Endothelial cell of umbilical vein (primary cell): ENCODE data around the gene HIGD1A. TPM values are rescaled to one million over a fixed set of nuclear protein-coding genes. Genes with fewer than 3 reads are reported as not detected.

ENCODE experiments used
- BruUV-seq: library from RNA; stranded (reverse); fragments of 400-500 nt; replicated peaks from 2 replicates; lab custom pipeline; 2021; lab: Mats Ljungman, UMichigan
- CTCF ChIA-PET: fragments of 300-600, 350-600 bp; sonication (Branson Sonifier 250); formaldehyde crosslinking; loops from one replicate; lab custom pipeline; 2021; ENCODE audit warnings: antibody characterized with exemption, inconsistent platforms; lab: Charles Lee
- POLR2A ChIA-PET: fragments of 300-600, 350-600 bp; sonication (Branson Sonifier 250); formaldehyde crosslinking; loops from one replicate; lab custom pipeline; 2021; ENCODE audit warnings: antibody characterized with exemption, inconsistent platforms; lab: Charles Lee
- DNase-seq: peaks from one replicate; pipeline ENCODE4 v3.0.0-alpha.2; 2011; ENCODE audit warnings: low read depth, low spot score
- FAIRE-seq: peaks from 2 replicates; lab custom pipeline; 2011; peaks lifted over from hg19 to GRCh38; lab: Jason Lieb, UNC
- H2AFZ ChIP-seq: 2 replicates; pipeline ENCODE4 v1.6.0; 2012; ENCODE audit warnings: low read depth, low read length, control low read depth, inconsistent platforms
- H3K27ac ChIP-seq: 2 replicates; pipeline ENCODE4 v1.5.1; 2011; ENCODE audit warnings: low read depth, mild to moderate bottlenecking, control low read depth, low read length, moderate library complexity; ENCODE audit not compliant: insufficient read depth
- H3K27me3 ChIP-seq, 2 experiments: 2 replicates each; pipeline versions ENCODE4 v1.6.0 to v1.6.1; 2011; ENCODE audit warnings: low read length in 2 of 2, mixed read lengths in 1 of 2; ENCODE audit not compliant: control insufficient read depth in 2 of 2, insufficient read depth in 2 of 2
- H3K36me3 ChIP-seq, 2 experiments: 2 replicates in 1 of 2; 3 replicates in 1 of 2; pipeline ENCODE4 v1.5.1; 2011; ENCODE audit warnings: low read length in 2 of 2, mild to moderate bottlenecking in 1 of 2, moderate library complexity in 1 of 2; ENCODE audit not compliant: control insufficient read depth in 2 of 2, insufficient read depth in 2 of 2; ENCODE audit errors: extremely low read depth in 1 of 2
- H3K4me1 ChIP-seq: 3 replicates; pipeline ENCODE4 v1.5.1; 2011; ENCODE audit warnings: mild to moderate bottlenecking, low read length; ENCODE audit not compliant: control insufficient read depth, insufficient read depth; ENCODE audit errors: extremely low read depth
- H3K4me2 ChIP-seq: 2 replicates; pipeline ENCODE4 v1.6.1; 2011; ENCODE audit warnings: low read length, control low read depth, mixed read lengths; ENCODE audit not compliant: insufficient read depth
- H3K4me3 ChIP-seq, 3 experiments: fragments of 200-600 bp in 1 of 3; sonication (generic), shearing (Covaris generic) in 1 of 3; replicated peaks in 1 of 3; 2 replicates each; pipeline ENCODE4 v1.5.1; 2011 to 2016; ENCODE audit warnings: control low read depth in 3 of 3, low read length in 3 of 3, mild to moderate bottlenecking in 2 of 3, inconsistent platforms in 1 of 3, low read depth in 1 of 3, moderate library complexity in 1 of 3; ENCODE audit not compliant: insufficient read depth in 1 of 3
- H3K79me2 ChIP-seq: 2 replicates; pipeline ENCODE4 v1.6.0; 2012; ENCODE audit warnings: low read length, inconsistent platforms; ENCODE audit not compliant: control insufficient read depth, insufficient read depth
- H3K9ac ChIP-seq: replicated peaks from 2 replicates; pipeline ENCODE3; 2011; ENCODE audit warnings: low read length, control low read depth; ENCODE audit not compliant: insufficient read depth; ENCODE audit errors: extremely low read depth
- H3K9me1 ChIP-seq: replicated peaks from 3 replicates; pipeline ENCODE4 v1.6.0; 2011; ENCODE audit warnings: mild to moderate bottlenecking, low read length; ENCODE audit not compliant: control insufficient read depth, insufficient read depth; ENCODE audit errors: extremely low read depth
- H3K9me3 ChIP-seq: replicated peaks from 2 replicates; pipeline ENCODE4 v1.5.1; 2012; ENCODE audit warnings: low read length, inconsistent platforms; ENCODE audit not compliant: control insufficient read depth, insufficient read depth
- H4K20me1 ChIP-seq: replicated peaks from 2 replicates; pipeline ENCODE3; 2011; ENCODE audit warnings: mild to moderate bottlenecking, low read length; ENCODE audit not compliant: control insufficient read depth, insufficient read depth; ENCODE audit errors: extremely low read depth
- CTCF ChIP-seq, 2 donors: IDR thresholded peaks; 1 replicate in 1 of 2; 2 replicates in 1 of 2; pipeline ENCODE4 v1.5.1; 2011; ENCODE audit warnings: low read length in 2 of 2, mild to moderate bottlenecking in 2 of 2, moderate library complexity in 2 of 2, control low read depth in 1 of 2, inconsistent platforms in 1 of 2, low read depth in 1 of 2; ENCODE audit not compliant: insufficient read depth in 1 of 2; ENCODE audit errors: extremely low read depth in 1 of 2
- EZH2 ChIP-seq: IDR thresholded peaks from 2 replicates; pipeline ENCODE4 v1.6.1; 2012; ENCODE audit warnings: borderline replicate concordance, low read depth, mild to moderate bottlenecking, moderate library complexity, low read length, inconsistent platforms; ENCODE audit not compliant: severe bottlenecking
- FOS ChIP-seq: IDR thresholded peaks from 2 replicates; pipeline ENCODE4 v1.6.1; 2011; ENCODE audit warnings: mild to moderate bottlenecking, low read length, moderate library complexity, borderline replicate concordance; ENCODE audit not compliant: insufficient read depth
- GATA2 ChIP-seq: IDR thresholded peaks from 2 replicates; pipeline ENCODE4 v1.7.0; 2011; ENCODE audit warnings: low read depth, mild to moderate bottlenecking, moderate library complexity, mixed read lengths, low read length; ENCODE audit not compliant: insufficient read length, insufficient read depth
- JUN ChIP-seq: IDR thresholded peaks from 2 replicates; pipeline ENCODE4 v1.6.1; 2011; ENCODE audit warnings: borderline replicate concordance, low read depth; ENCODE audit not compliant: insufficient read length, insufficient read depth
- MAX ChIP-seq: IDR thresholded peaks from 2 replicates; pipeline ENCODE4 v1.6.1; 2011; ENCODE audit not compliant: insufficient read depth, insufficient read length
- MYC ChIP-seq: IDR thresholded peaks from one replicate; pipeline ENCODE4 v1.6.1; 2011; ENCODE audit warnings: mild to moderate bottlenecking, low read depth, low read length
- POLR2A ChIP-seq: IDR thresholded peaks from 2 replicates; pipeline ENCODE4 v1.6.1; 2012; ENCODE audit warnings: low read depth, mild to moderate bottlenecking, control low read depth, low read length
- POLR2AphosphoS5 ChIP-seq: IDR thresholded peaks from 2 replicates; pipeline ENCODE4 v1.6.1; 2012; ENCODE audit warnings: low read depth, mild to moderate bottlenecking, control low read depth, low read length, moderate library complexity; ENCODE audit not compliant: insufficient read depth
- dilution Hi-C: fragments of 300-500 bp; cut with MboI; formaldehyde crosslinking; loops from one replicate; pipeline ENCODE4 v1.15.0; 2019; ENCODE audit warnings: low sequenced_read_pairs; ENCODE audit not compliant: extremely low pct_ligation_motif_present
- intact Hi-C: fragments of 100-400 bp; cut with micrococcal nuclease; formaldehyde crosslinking; loops from one replicate; pipeline ENCODE4 v1.10.0; 2022
- polyA plus RNA-seq, 4 experiments: library from polyadenylated mRNA; depleted of rRNA in 3 of 4; stranded (reverse) in 3 of 4; unstranded in 1 of 4; fragments of >200 nt; gene quantifications; 2 replicates each; pipeline versions ENCODE4 v1.2.1 to v1.2.3, GENCODE V29; 2011 to 2012; ENCODE audit warnings: missing spikeins in 1 of 4
- total RNA-seq: library from RNA; stranded (reverse); gene quantifications from 2 replicates; pipeline ENCODE4 v1.2.3, GENCODE V29; 2021

HIGD1A gene
- total and polyA plus RNA-seq, 2 donors (not counting 3 experiments of a cell fraction or from before 2014, with no cell fraction given) = 59.5 to 68.9 TPM

GRCh38 chr3:42790714-42791229 is 13.5 kb downstream of the HIGD1A start:
- Histone ChIP-seq H3K9me1 (no peaks in the 10 kb centered on the region), H3K79me2 (peaks cover 17% of the 10 kb centered on the region), H2AFZ (no peak overlapping the region), H3K9me3 (no peaks in the 10 kb centered on the region), H3K27me3 (no peaks in the 10 kb centered on the region), H4K20me1 (peaks cover 4% of the 10 kb centered on the region), H3K4me2 (no peak overlapping the region), H3K36me3 (peaks cover 3 to 10% of the 10 kb centered on the region in 2 experiments), H3K4me1 (no peaks in the 10 kb centered on the region), H3K4me3 (no peak overlapping the region), H3K9ac (no peak overlapping the region), H3K27ac (no peak overlapping the region)
- dilution Hi-C loops (no loop called here), intact Hi-C loops (no loop called here)
- CTCF ChIA-PET = no interaction called here
- POLR2A ChIA-PET = no interaction called here
- DNase-seq (no peak), FAIRE-seq (no peak)
- no TSS peak for BruUV-seq
- no peak for TF ChIP-seq EZH2
- no peak for TF ChIP-seq FOS
- TF ChIP-seq POLR2AphosphoS5 = no peak
- TF ChIP-seq GATA2 = no peak
- no peak for TF ChIP-seq CTCF (IDR thresholded peaks at IDR 0.05; ENCODE audit: extremely low read depth in 1 of 2, insufficient read depth in 1 of 2, low read depth in 1 of 2, low read length in 2 of 2)
- no peak for TF ChIP-seq MAX
- TF ChIP-seq POLR2A = no peak
- TF ChIP-seq MYC = no peak
- no peak for TF ChIP-seq JUN
